OCI-LY3 (cell line): ENCODE measurements around the gene ZNF556.

ENCODE experiments used
- H2AFZ ChIP-seq: fragments of 200-600, 300-600 bp; shearing (Covaris generic); 2 replicates; pipeline ENCODE4 v1.6.0; 2014; ENCODE audit warnings: antibody characterized with exemption, low read depth, low read length
- H3K27ac ChIP-seq: fragments of 200-600, 300-600 bp; sonication (generic); 2 replicates; pipeline ENCODE4 v1.5.1; 2014; ENCODE audit warnings: mild to moderate bottlenecking, low read length, moderate library complexity, mixed read lengths
- H3K27me3 ChIP-seq: fragments of 200-600, 300-600 bp; sonication (generic); 2 replicates; pipeline ENCODE4 v1.6.1; 2014; ENCODE audit warnings: low read depth, low read length, mixed read lengths
- H3K36me3 ChIP-seq: fragments of 200-600, 300-600 bp; sonication (generic); replicated peaks from 2 replicates; pipeline ENCODE3; 2014; ENCODE audit warnings: low read depth, low read length, mixed read lengths
- H3K4me1 ChIP-seq: fragments of 300-600, 200-600 bp; sonication (generic); 2 replicates; pipeline ENCODE4 v1.6.1; 2014; ENCODE audit warnings: low read length, mixed read lengths
- H3K4me2 ChIP-seq: fragments of 200-600, 300-600 bp; sonication (generic); 2 replicates; pipeline ENCODE4 v1.6.1; 2014; ENCODE audit warnings: low read length, mixed read lengths
- H3K4me3 ChIP-seq: fragments of 300-600, 200-600 bp; sonication (generic); 2 replicates; pipeline ENCODE4 v1.5.1; 2014; ENCODE audit warnings: antibody characterized with exemption, mild to moderate bottlenecking, low read length, moderate library complexity
- H3K79me2 ChIP-seq: fragments of 300-600, 200-600 bp; shearing (Covaris generic); 2 replicates; pipeline ENCODE4 v1.6.1; 2014; ENCODE audit warnings: mild to moderate bottlenecking, low read length, mixed read lengths
- H3K9ac ChIP-seq: fragments of 300-600, 200-600 bp; shearing (Covaris generic); 2 replicates; pipeline ENCODE4 v1.6.0; 2014; ENCODE audit warnings: mild to moderate bottlenecking, low read length, moderate library complexity
- H3K9me3 ChIP-seq: fragments of 200-600, 300-600 bp; shearing (Covaris generic); 2 replicates; pipeline ENCODE4 v1.6.1; 2014; ENCODE audit warnings: low read length, mixed read lengths; ENCODE audit not compliant: insufficient read depth
- H4K20me1 ChIP-seq: fragments of 200-600, 300-600 bp; sonication (generic); 2 replicates; pipeline ENCODE4 v1.6.1; 2016; ENCODE audit warnings: low read length, mixed read lengths; ENCODE audit not compliant: insufficient read depth
- EZH2phosphoT487 ChIP-seq: fragments of 200-600 bp; shearing (Covaris generic); IDR thresholded peaks from 2 replicates; pipeline ENCODE4 v1.6.1; 2018; ENCODE audit warnings: antibody characterized with exemption, mixed run types, low read depth
- TF ChIP-seq, protein P1 (sequence below): fragments of 200-600, 300-600 bp; sonication (generic); IDR thresholded peaks from 2 replicates; pipeline ENCODE4 v1.5.1; 2014; ENCODE audit warnings: antibody characterized with exemption, low read length, low read depth

ZNF556 gene

DNA sequence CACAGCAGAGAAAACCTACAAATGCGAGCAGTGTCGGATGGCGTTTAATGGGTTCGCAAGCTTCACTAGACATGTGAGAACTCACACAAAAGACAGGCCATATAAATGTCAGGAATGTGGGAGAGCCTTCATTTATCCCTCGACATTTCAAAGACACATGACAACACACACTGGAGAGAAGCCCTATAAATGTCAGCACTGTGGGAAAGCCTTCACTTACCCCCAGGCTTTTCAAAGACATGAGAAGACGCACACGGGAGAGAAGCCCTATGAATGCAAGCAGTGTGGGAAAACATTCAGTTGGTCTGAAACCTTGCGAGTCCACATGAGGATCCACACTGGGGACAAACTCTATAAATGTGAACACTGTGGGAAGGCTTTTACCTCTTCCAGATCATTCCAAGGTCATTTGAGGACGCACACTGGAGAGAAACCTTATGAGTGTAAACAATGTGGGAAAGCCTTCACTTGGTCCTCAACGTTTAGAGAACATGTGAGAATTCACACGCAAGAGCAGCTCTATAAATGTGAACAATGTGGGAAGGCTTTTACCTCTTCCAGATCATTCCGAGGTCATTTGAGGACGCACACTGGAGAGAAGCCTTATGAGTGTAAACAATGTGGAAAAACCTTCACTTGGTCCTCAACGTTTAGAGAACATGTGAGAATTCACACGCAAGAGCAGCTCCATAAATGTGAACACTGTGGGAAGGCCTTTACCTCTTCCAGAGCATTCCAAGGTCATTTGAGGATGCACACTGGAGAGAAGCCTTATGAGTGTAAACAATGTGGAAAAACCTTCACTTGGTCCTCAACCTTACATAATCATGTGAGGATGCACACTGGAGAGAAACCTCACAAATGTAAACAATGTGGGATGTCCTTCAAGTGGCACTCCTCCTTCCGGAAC is 50.4 kb downstream of the ZNF556 start:
- H3K9ac ChIP-seq, result no peak overlapping the region
- H3K27ac ChIP-seq, result no peak overlapping the region
- H3K4me2 ChIP-seq, result no peak overlapping the region
- H3K36me3 ChIP-seq, result peaks cover 54% of the 10 kb centered on the region
- no peaks in the 10 kb centered on the region for H4K20me1 ChIP-seq
- no peaks in the 10 kb centered on the region for H3K9me3 ChIP-seq
- no peak overlapping the region for H2AFZ ChIP-seq
- no peaks in the 10 kb centered on the region for H3K27me3 ChIP-seq
- TF ChIP-seq, protein P1, sequence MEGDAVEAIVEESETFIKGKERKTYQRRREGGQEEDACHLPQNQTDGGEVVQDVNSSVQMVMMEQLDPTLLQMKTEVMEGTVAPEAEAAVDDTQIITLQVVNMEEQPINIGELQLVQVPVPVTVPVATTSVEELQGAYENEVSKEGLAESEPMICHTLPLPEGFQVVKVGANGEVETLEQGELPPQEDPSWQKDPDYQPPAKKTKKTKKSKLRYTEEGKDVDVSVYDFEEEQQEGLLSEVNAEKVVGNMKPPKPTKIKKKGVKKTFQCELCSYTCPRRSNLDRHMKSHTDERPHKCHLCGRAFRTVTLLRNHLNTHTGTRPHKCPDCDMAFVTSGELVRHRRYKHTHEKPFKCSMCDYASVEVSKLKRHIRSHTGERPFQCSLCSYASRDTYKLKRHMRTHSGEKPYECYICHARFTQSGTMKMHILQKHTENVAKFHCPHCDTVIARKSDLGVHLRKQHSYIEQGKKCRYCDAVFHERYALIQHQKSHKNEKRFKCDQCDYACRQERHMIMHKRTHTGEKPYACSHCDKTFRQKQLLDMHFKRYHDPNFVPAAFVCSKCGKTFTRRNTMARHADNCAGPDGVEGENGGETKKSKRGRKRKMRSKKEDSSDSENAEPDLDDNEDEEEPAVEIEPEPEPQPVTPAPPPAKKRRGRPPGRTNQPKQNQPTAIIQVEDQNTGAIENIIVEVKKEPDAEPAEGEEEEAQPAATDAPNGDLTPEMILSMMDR, result no peak
- TF ChIP-seq EZH2phosphoT487, result no peak
- no peak overlapping the region for H3K4me3 ChIP-seq
- no peaks in the 10 kb centered on the region for H3K4me1 ChIP-seq
- H3K79me2 ChIP-seq, result no peaks in the 10 kb centered on the region

DNA sequence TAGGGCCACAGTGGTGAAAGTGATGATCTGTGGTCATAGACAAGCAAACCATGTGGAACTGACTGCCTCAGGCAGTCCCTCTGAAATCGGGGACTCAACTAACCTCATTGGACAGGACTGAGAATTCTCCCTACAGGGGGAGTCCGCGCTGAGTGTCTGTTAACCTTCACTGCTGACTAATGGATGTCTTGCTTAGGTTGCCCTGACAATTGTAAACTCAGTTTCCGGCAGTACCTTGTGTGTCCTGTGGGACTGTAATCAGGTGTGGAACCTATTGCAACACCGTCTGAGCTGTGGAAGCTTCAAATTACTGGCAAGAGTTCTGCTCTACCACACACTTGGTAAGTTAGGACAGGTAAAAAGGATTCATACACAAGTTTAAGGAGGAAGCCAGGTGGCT is 55.9 kb downstream of the ZNF556 start:
- TF ChIP-seq EZH2phosphoT487, result no peak
- TF ChIP-seq, protein P1, result no peak
- H4K20me1 ChIP-seq, result no peaks in the 10 kb centered on the region
- H3K27me3 ChIP-seq, result no peaks in the 10 kb centered on the region
- no peaks in the 10 kb centered on the region for H3K9me3 ChIP-seq
- no peaks in the 10 kb centered on the region for H3K79me2 ChIP-seq
- no peak overlapping the region for H3K4me2 ChIP-seq
- no peaks in the 10 kb centered on the region for H3K4me1 ChIP-seq
- no peak overlapping the region for H3K9ac ChIP-seq
- no peak overlapping the region for H3K4me3 ChIP-seq
- no peak overlapping the region for H3K27ac ChIP-seq
- H3K36me3 ChIP-seq, result peaks cover 15% of the 10 kb centered on the region
- no peak overlapping the region for H2AFZ ChIP-seq

DNA sequence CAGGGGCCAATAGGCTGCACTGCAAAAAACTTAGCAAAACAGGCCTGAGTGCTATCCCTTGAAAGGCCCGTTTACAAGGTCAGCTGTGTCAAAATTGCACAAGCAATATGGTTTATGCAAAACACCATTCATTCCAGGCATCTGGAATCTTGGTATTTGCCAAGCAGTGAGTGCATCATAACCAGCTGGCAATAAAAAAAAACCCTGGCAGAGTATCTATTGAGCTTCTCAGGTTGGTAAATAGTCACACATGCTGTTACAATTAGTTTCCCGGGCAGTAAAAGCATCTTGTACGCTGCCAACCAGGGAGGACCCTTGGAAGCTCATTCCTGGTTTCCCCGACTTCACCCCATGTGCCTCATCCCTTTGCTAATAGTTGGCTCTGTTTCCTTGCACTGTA is 56.4 kb downstream of the ZNF556 start:
- Histone ChIP-seq H3K27me3 (no peaks in the 10 kb centered on the region), H3K4me1 (no peaks in the 10 kb centered on the region), H3K9me3 (no peaks in the 10 kb centered on the region), H3K4me2 (no peak overlapping the region), H3K27ac (no peak overlapping the region), H3K9ac (no peak overlapping the region), H3K79me2 (no peaks in the 10 kb centered on the region), H3K36me3 (peaks cover 10% of the 10 kb centered on the region), H3K4me3 (no peak overlapping the region), H4K20me1 (no peaks in the 10 kb centered on the region), H2AFZ (no peak overlapping the region)
- TF ChIP-seq, protein P1, result no peak
- no peak for TF ChIP-seq EZH2phosphoT487

DNA sequence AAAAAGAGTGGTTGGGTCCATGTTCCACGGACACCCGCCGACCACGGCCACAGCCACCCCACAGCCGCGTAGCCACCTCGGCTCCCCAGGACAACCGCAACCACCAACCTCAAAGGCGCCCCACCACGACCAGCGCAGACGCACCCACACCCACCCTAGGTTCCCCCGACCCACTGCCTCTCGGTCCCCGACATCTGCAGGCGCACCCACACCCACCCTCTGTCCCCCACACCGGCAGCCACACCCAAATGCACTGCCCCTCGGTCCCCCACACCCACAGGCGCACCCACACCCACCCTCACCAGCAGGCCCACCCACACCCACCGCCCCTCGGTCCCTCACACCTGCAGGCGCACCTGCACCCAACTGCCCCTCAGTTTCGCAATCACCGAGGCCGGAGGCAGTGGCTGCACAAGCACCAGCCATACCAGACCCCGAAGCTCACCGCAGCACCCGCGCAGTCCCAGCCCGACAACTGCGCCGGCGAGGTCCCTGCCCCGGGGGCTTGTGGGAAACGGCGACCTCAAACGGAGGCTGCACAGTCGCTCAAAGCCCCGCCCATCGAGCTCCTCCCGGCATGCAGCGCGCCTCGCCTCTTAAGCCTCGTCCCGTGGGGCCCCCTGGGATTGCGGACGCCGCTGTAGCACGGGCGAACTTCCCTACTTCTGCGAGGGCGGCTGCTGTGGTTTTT is 59.4 kb downstream of the ZNF556 start:
- Histone ChIP-seq H4K20me1 (no peaks in the 10 kb centered on the region), H3K9ac (no peak overlapping the region), H3K4me3 (no peak overlapping the region), H3K27me3 (no peaks in the 10 kb centered on the region), H3K36me3 (peaks cover 4% of the 10 kb centered on the region), H2AFZ (no peak overlapping the region), H3K9me3 (no peaks in the 10 kb centered on the region), H3K4me2 (no peak overlapping the region), H3K4me1 (peaks cover 2% of the 10 kb centered on the region), H3K79me2 (no peaks in the 10 kb centered on the region), H3K27ac (no peak overlapping the region)
- TF ChIP-seq, protein P1, result no peak
- TF ChIP-seq EZH2phosphoT487, result no peak
